Endothelial cell of umbilical vein (primary cell): ENCODE measurements around the gene TRIM47. TPM values are rescaled to one million over a fixed set of nuclear protein-coding genes. Genes with fewer than 3 reads are reported as not detected.

Experiments used
- BruUV-seq: library from RNA; stranded (reverse); fragments of 400-500 nt; replicated peaks from 2 replicates; lab custom pipeline; 2021; lab: Mats Ljungman, UMichigan
- CTCF ChIA-PET: fragments of 300-600, 350-600 bp; sonication (Branson Sonifier 250); formaldehyde crosslinking; loops from one replicate; lab custom pipeline; 2021; ENCODE audit warnings: antibody characterized with exemption, inconsistent platforms; lab: Charles Lee
- POLR2A ChIA-PET: fragments of 300-600, 350-600 bp; sonication (Branson Sonifier 250); formaldehyde crosslinking; loops from one replicate; lab custom pipeline; 2021; ENCODE audit warnings: antibody characterized with exemption, inconsistent platforms; lab: Charles Lee
- DNase-seq: peaks from one replicate; pipeline ENCODE4 v3.0.0-alpha.2; 2011; ENCODE audit warnings: low read depth, low spot score
- FAIRE-seq: peaks from 2 replicates; lab custom pipeline; 2011; peaks lifted over from hg19 to GRCh38; lab: Jason Lieb, UNC
- H2AFZ ChIP-seq: 2 replicates; pipeline ENCODE4 v1.6.0; 2012; ENCODE audit warnings: low read depth, low read length, control low read depth, inconsistent platforms
- H3K27ac ChIP-seq: 2 replicates; pipeline ENCODE4 v1.5.1; 2011; ENCODE audit warnings: low read depth, mild to moderate bottlenecking, control low read depth, low read length, moderate library complexity; ENCODE audit not compliant: insufficient read depth
- H3K27me3 ChIP-seq, 2 experiments: 2 replicates each; pipeline versions ENCODE4 v1.6.0 to v1.6.1; 2011; ENCODE audit warnings: low read length in 2 of 2, mixed read lengths in 1 of 2; ENCODE audit not compliant: control insufficient read depth in 2 of 2, insufficient read depth in 2 of 2
- H3K36me3 ChIP-seq, 2 experiments: 2 replicates in 1 of 2; 3 replicates in 1 of 2; pipeline ENCODE4 v1.5.1; 2011; ENCODE audit warnings: low read length in 2 of 2, mild to moderate bottlenecking in 1 of 2, moderate library complexity in 1 of 2; ENCODE audit not compliant: control insufficient read depth in 2 of 2, insufficient read depth in 2 of 2; ENCODE audit errors: extremely low read depth in 1 of 2
- H3K4me1 ChIP-seq: 3 replicates; pipeline ENCODE4 v1.5.1; 2011; ENCODE audit warnings: mild to moderate bottlenecking, low read length; ENCODE audit not compliant: control insufficient read depth, insufficient read depth; ENCODE audit errors: extremely low read depth
- H3K4me2 ChIP-seq: 2 replicates; pipeline ENCODE4 v1.6.1; 2011; ENCODE audit warnings: low read length, control low read depth, mixed read lengths; ENCODE audit not compliant: insufficient read depth
- H3K4me3 ChIP-seq, 3 experiments: fragments of 200-600 bp in 1 of 3; sonication (generic), shearing (Covaris generic) in 1 of 3; replicated peaks in 1 of 3; 2 replicates each; pipeline ENCODE4 v1.5.1; 2011 to 2016; ENCODE audit warnings: control low read depth in 3 of 3, low read length in 3 of 3, mild to moderate bottlenecking in 2 of 3, inconsistent platforms in 1 of 3, low read depth in 1 of 3, moderate library complexity in 1 of 3; ENCODE audit not compliant: insufficient read depth in 1 of 3
- H3K79me2 ChIP-seq: 2 replicates; pipeline ENCODE4 v1.6.0; 2012; ENCODE audit warnings: low read length, inconsistent platforms; ENCODE audit not compliant: control insufficient read depth, insufficient read depth
- H3K9ac ChIP-seq: replicated peaks from 2 replicates; pipeline ENCODE3; 2011; ENCODE audit warnings: low read length, control low read depth; ENCODE audit not compliant: insufficient read depth; ENCODE audit errors: extremely low read depth
- H3K9me1 ChIP-seq: replicated peaks from 3 replicates; pipeline ENCODE4 v1.6.0; 2011; ENCODE audit warnings: mild to moderate bottlenecking, low read length; ENCODE audit not compliant: control insufficient read depth, insufficient read depth; ENCODE audit errors: extremely low read depth
- H3K9me3 ChIP-seq: replicated peaks from 2 replicates; pipeline ENCODE4 v1.5.1; 2012; ENCODE audit warnings: low read length, inconsistent platforms; ENCODE audit not compliant: control insufficient read depth, insufficient read depth
- H4K20me1 ChIP-seq: replicated peaks from 2 replicates; pipeline ENCODE3; 2011; ENCODE audit warnings: mild to moderate bottlenecking, low read length; ENCODE audit not compliant: control insufficient read depth, insufficient read depth; ENCODE audit errors: extremely low read depth
- FOS ChIP-seq: IDR thresholded peaks from 2 replicates; pipeline ENCODE4 v1.6.1; 2011; ENCODE audit warnings: mild to moderate bottlenecking, low read length, moderate library complexity, borderline replicate concordance; ENCODE audit not compliant: insufficient read depth
- GATA2 ChIP-seq: IDR thresholded peaks from 2 replicates; pipeline ENCODE4 v1.7.0; 2011; ENCODE audit warnings: low read depth, mild to moderate bottlenecking, moderate library complexity, mixed read lengths, low read length; ENCODE audit not compliant: insufficient read length, insufficient read depth
- MYC ChIP-seq: IDR thresholded peaks from one replicate; pipeline ENCODE4 v1.6.1; 2011; ENCODE audit warnings: mild to moderate bottlenecking, low read depth, low read length
- POLR2A ChIP-seq: IDR thresholded peaks from 2 replicates; pipeline ENCODE4 v1.6.1; 2012; ENCODE audit warnings: low read depth, mild to moderate bottlenecking, control low read depth, low read length
- POLR2AphosphoS5 ChIP-seq: IDR thresholded peaks from 2 replicates; pipeline ENCODE4 v1.6.1; 2012; ENCODE audit warnings: low read depth, mild to moderate bottlenecking, control low read depth, low read length, moderate library complexity; ENCODE audit not compliant: insufficient read depth
- dilution Hi-C: fragments of 300-500 bp; cut with MboI; formaldehyde crosslinking; loops from one replicate; pipeline ENCODE4 v1.15.0; 2019; ENCODE audit warnings: low sequenced_read_pairs; ENCODE audit not compliant: extremely low pct_ligation_motif_present
- intact Hi-C: fragments of 100-400 bp; cut with micrococcal nuclease; formaldehyde crosslinking; loops from one replicate; pipeline ENCODE4 v1.10.0; 2022
- polyA plus RNA-seq, 4 experiments: library from polyadenylated mRNA; depleted of rRNA in 3 of 4; stranded (reverse) in 3 of 4; unstranded in 1 of 4; fragments of >200 nt; gene quantifications; 2 replicates each; pipeline versions ENCODE4 v1.2.1 to v1.2.3, GENCODE V29; 2011 to 2012; ENCODE audit warnings: missing spikeins in 1 of 4
- total RNA-seq: library from RNA; stranded (reverse); gene quantifications from 2 replicates; pipeline ENCODE4 v1.2.3, GENCODE V29; 2021
- TF ChIP-seq, protein P1 (sequence below), 2 donors: IDR thresholded peaks; 1 replicate in 1 of 2; 2 replicates in 1 of 2; pipeline ENCODE4 v1.5.1; 2011; ENCODE audit warnings: low read length in 2 of 2, mild to moderate bottlenecking in 2 of 2, moderate library complexity in 2 of 2, control low read depth in 1 of 2, inconsistent platforms in 1 of 2, low read depth in 1 of 2; ENCODE audit not compliant: insufficient read depth in 1 of 2; ENCODE audit errors: extremely low read depth in 1 of 2
- TF ChIP-seq, protein P2 (sequence below): IDR thresholded peaks from 2 replicates; pipeline ENCODE4 v1.6.1; 2011; ENCODE audit not compliant: insufficient read depth, insufficient read length

Gene TRIM47
- total and polyA plus RNA-seq, 2 donors (not counting 3 experiments of a cell fraction or from before 2014, with no cell fraction given), result 67.7 to 75.1 TPM

DNA sequence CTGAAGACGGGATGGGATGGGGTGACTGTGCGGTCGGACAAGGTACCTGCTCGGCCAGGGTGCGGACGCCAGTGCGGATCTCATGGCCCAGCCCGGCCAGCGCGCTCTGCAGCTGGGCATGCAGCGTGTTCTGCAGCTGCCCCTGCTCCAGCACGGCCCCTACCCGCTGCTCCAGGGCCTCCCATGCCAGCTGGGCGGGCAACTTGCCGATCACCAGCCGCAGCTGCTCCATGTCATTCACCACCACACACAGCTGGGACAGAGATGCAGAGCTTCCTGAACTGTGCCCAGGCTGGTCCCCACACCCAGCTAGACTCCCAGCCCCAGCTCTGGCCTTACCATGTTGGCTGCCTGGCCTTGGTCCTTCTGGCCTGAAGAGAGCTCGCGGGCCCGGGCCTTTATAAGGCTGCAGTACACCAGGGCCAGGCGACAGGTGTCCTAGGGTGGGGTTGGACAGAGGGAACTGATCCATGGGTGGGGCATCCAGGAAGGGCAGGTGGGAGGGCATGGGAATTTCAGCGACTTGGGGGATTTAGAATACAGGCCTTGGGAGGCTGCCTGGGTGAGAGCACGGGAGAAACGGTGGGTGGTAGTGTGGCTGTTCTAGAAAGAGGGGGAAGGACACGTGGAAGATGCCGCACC lies 44.0 kb downstream of the TRIM47 start:
- Histone ChIP-seq H3K79me2 (no peaks in the 10 kb centered on the region), H3K4me1 (no peaks in the 10 kb centered on the region), H3K9me1 (no peaks in the 10 kb centered on the region), H2AFZ (no peak overlapping the region), H3K4me2 (no peak overlapping the region), H3K4me3 (no peak overlapping the region), H3K9ac (no peak overlapping the region), H3K27ac (no peak overlapping the region), H3K27me3 (no peaks in the 10 kb centered on the region), H3K36me3 (no peaks in the 10 kb centered on the region), H4K20me1 (no peaks in the 10 kb centered on the region), H3K9me3 (no peaks in the 10 kb centered on the region)
- dilution Hi-C loops (no loop called here), intact Hi-C loops (no loop called here)
- FAIRE-seq, result no peak
- CTCF ChIA-PET, result interaction anchor here (1.9 kb wide), 1 partner anchor 11 kb away, joined by 10 read pairs; no protein-coding TSS in a partner anchor
- DNase-seq, result no peak
- no peak for TF ChIP-seq POLR2AphosphoS5
- TF ChIP-seq GATA2, result no peak
- TF ChIP-seq FOS, result no peak
- TF ChIP-seq, protein P1, sequence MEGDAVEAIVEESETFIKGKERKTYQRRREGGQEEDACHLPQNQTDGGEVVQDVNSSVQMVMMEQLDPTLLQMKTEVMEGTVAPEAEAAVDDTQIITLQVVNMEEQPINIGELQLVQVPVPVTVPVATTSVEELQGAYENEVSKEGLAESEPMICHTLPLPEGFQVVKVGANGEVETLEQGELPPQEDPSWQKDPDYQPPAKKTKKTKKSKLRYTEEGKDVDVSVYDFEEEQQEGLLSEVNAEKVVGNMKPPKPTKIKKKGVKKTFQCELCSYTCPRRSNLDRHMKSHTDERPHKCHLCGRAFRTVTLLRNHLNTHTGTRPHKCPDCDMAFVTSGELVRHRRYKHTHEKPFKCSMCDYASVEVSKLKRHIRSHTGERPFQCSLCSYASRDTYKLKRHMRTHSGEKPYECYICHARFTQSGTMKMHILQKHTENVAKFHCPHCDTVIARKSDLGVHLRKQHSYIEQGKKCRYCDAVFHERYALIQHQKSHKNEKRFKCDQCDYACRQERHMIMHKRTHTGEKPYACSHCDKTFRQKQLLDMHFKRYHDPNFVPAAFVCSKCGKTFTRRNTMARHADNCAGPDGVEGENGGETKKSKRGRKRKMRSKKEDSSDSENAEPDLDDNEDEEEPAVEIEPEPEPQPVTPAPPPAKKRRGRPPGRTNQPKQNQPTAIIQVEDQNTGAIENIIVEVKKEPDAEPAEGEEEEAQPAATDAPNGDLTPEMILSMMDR (IDR thresholded peaks at IDR 0.05; ENCODE audit: extremely low read depth in 1 of 2, insufficient read depth in 1 of 2, low read depth in 1 of 2, low read length in 2 of 2), result no peak
- TF ChIP-seq MYC, result no peak
- no peak for TF ChIP-seq POLR2A
- TF ChIP-seq, protein P2, sequence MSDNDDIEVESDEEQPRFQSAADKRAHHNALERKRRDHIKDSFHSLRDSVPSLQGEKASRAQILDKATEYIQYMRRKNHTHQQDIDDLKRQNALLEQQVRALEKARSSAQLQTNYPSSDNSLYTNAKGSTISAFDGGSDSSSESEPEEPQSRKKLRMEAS, result no peak
- BruUV-seq, result no TSS peak
- POLR2A ChIA-PET, result no interaction called here
